H1 (cell line): ENCODE data around the gene TPP1. TPM values are rescaled to one million over a fixed set of nuclear protein-coding genes. Genes with fewer than 3 reads are reported as not detected.

Experiments
- CEBPB ChIP-seq: IDR thresholded peaks from 2 replicates; pipeline ENCODE4 v1.6.1; 2012; ENCODE audit warnings: low read depth, low read length
- polyA plus RNA-seq, 7 experiments: library from polyadenylated mRNA; depleted of rRNA in 3 of 7; stranded (reverse) in 5 of 7; unstranded in 2 of 7; fragments of >200 nt in 5 of 7; fragments of 200-250 nt in 2 of 7; gene quantifications; 1 replicate in 5 of 7; 2 replicates in 1 of 7; 4 replicates in 1 of 7; pipeline versions ENCODE4 v1.2.1 to v1.2.3, GENCODE V29; 2011 to 2013; ENCODE audit warnings: missing spikeins in 2 of 7, mixed read lengths in 2 of 7
- total RNA-seq: library from RNA; stranded (reverse); fragmentation: NEBNext Ultra II Directional; extraction: Animal tissue kit (Norgen Biotek cat#: 25700); gene quantifications from 2 replicates; pipeline ENCODE4 v1.2.1, GENCODE V29; 2021
- TF ChIP-seq, protein P1 (sequence below): fragments of 300-600 bp; sonication (generic); IDR thresholded peaks from 2 replicates; pipeline ENCODE4 v1.7.1; 2012; ENCODE audit warnings: low read length, moderate library complexity, mild to moderate bottlenecking, inconsistent platforms; ENCODE audit not compliant: insufficient replicate concordance

The TPP1 gene
- total and polyA plus RNA-seq, 2 of the 8 experiments (the other 6 are each of a cell fraction or from before 2014, with no cell fraction given), result 36.1 to 77.5 TPM

DNA sequence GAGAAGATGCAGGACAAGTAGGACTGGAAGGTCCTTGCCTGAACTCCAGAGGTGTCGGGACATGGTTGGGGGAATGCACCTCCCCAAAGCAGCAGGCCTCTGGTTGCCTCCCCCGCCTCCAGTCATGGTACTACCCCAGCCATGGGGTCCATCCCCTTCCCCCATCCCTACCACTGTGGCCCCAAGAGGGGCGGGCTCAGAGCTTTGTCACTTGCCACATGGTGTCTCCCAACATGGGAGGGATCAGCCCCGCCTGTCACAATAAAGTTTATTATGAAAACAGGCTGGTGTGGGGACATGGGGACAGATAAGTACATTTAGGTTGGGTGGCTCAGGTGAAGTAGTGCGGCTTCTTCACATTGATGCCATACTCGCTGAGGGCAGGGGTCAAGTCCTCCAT lies 8.6 kb downstream of the TPP1 start (continued):
- TF ChIP-seq, protein P1, sequence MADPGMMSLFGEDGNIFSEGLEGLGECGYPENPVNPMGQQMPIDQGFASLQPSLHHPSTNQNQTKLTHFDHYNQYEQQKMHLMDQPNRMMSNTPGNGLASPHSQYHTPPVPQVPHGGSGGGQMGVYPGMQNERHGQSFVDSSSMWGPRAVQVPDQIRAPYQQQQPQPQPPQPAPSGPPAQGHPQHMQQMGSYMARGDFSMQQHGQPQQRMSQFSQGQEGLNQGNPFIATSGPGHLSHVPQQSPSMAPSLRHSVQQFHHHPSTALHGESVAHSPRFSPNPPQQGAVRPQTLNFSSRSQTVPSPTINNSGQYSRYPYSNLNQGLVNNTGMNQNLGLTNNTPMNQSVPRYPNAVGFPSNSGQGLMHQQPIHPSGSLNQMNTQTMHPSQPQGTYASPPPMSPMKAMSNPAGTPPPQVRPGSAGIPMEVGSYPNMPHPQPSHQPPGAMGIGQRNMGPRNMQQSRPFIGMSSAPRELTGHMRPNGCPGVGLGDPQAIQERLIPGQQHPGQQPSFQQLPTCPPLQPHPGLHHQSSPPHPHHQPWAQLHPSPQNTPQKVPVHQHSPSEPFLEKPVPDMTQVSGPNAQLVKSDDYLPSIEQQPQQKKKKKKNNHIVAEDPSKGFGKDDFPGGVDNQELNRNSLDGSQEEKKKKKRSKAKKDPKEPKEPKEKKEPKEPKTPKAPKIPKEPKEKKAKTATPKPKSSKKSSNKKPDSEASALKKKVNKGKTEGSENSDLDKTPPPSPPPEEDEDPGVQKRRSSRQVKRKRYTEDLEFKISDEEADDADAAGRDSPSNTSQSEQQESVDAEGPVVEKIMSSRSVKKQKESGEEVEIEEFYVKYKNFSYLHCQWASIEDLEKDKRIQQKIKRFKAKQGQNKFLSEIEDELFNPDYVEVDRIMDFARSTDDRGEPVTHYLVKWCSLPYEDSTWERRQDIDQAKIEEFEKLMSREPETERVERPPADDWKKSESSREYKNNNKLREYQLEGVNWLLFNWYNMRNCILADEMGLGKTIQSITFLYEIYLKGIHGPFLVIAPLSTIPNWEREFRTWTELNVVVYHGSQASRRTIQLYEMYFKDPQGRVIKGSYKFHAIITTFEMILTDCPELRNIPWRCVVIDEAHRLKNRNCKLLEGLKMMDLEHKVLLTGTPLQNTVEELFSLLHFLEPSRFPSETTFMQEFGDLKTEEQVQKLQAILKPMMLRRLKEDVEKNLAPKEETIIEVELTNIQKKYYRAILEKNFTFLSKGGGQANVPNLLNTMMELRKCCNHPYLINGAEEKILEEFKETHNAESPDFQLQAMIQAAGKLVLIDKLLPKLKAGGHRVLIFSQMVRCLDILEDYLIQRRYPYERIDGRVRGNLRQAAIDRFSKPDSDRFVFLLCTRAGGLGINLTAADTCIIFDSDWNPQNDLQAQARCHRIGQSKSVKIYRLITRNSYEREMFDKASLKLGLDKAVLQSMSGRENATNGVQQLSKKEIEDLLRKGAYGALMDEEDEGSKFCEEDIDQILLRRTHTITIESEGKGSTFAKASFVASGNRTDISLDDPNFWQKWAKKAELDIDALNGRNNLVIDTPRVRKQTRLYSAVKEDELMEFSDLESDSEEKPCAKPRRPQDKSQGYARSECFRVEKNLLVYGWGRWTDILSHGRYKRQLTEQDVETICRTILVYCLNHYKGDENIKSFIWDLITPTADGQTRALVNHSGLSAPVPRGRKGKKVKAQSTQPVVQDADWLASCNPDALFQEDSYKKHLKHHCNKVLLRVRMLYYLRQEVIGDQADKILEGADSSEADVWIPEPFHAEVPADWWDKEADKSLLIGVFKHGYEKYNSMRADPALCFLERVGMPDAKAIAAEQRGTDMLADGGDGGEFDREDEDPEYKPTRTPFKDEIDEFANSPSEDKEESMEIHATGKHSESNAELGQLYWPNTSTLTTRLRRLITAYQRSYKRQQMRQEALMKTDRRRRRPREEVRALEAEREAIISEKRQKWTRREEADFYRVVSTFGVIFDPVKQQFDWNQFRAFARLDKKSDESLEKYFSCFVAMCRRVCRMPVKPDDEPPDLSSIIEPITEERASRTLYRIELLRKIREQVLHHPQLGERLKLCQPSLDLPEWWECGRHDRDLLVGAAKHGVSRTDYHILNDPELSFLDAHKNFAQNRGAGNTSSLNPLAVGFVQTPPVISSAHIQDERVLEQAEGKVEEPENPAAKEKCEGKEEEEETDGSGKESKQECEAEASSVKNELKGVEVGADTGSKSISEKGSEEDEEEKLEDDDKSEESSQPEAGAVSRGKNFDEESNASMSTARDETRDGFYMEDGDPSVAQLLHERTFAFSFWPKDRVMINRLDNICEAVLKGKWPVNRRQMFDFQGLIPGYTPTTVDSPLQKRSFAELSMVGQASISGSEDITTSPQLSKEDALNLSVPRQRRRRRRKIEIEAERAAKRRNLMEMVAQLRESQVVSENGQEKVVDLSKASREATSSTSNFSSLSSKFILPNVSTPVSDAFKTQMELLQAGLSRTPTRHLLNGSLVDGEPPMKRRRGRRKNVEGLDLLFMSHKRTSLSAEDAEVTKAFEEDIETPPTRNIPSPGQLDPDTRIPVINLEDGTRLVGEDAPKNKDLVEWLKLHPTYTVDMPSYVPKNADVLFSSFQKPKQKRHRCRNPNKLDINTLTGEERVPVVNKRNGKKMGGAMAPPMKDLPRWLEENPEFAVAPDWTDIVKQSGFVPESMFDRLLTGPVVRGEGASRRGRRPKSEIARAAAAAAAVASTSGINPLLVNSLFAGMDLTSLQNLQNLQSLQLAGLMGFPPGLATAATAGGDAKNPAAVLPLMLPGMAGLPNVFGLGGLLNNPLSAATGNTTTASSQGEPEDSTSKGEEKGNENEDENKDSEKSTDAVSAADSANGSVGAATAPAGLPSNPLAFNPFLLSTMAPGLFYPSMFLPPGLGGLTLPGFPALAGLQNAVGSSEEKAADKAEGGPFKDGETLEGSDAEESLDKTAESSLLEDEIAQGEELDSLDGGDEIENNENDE, result no peak
- no peak for TF ChIP-seq CEBPB
